NCI-H774 (cell line): ENCODE data around the gene NUP155.
A peak's percentile ranks its signal among the peaks of the same experiment; 100 is the strongest.
"Not testable (repeated sequence)": the region's sequence is repeated elsewhere in the genome, so short reads cannot be mapped to it uniquely, and the experiment has no call there.

Experiments
- DNase-seq: peaks from one replicate; lab custom pipeline; 2025; lab: John Stamatoyannopoulos, UW

The NUP155 gene

DNA sequence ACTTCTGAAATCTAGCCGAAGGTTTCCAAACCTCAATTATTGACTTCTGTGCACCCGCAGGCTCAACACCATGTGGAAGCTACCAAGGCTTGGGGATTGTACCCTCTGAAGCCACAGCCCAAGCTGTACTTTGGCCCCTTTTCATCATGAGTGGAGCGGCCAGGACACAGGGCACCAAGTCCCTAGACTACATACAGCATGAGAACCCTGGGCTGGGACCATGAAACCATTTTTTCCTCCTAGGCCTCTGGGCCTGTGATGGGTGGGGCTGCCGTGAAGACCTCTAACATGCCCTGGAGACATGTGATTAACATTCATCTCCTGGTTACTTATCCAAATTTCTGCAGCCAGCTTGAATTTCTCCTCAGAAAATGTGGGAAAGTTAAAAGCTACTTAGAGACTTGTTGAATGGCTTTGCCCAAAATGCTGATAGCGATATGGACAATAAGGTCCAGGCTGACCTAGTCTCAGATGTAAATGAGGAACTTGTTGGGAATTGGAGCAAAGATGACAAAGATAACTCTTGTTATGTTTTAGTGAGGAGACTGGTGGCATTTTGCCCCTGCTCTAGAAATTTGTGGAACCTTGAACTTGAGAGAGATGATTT is 87.6 kb downstream of the NUP155 start:
- DNase-seq: no peak

GRCh38 chr5:37275511-37275910 is 95.4 kb downstream of the NUP155 start:
- no peak for DNase-seq

- no peak for DNase-seq
Measured at GRCh38 chr5:37272511-37272910, 98.4 kb downstream of the NUP155 start.

GRCh38 chr5:37268100-37268499 is 102.8 kb downstream of the NUP155 start:
- not testable (repeated sequence) for DNase-seq

GRCh38 chr5:37255774-37256358 is 115.0 kb downstream of the NUP155 start:
- DNase-seq: no peak

DNA sequence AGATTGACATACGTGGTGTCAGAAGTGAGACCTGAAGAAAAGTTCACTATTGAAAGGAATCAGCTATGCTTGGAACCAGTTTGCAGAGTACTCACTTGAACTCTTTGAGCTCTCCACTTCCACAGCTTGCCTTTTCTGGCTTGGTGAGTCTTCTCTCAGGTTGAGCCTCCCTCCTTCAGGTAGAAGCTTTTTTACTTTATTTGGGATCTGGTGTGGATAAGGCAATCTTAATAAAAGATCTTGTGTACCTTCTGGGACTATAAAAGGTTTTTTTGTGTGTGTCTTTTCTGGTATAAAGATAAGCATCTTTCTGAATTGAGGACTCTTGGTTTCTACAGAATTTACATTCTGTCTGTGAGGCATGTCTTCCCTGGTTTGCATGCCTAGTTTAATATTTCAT is 116.3 kb downstream of the NUP155 start:
- DNase-seq: no peak

- no peak for DNase-seq
Measured at GRCh38 chr5:37251665-37252064, 119.2 kb downstream of the NUP155 start.

DNA sequence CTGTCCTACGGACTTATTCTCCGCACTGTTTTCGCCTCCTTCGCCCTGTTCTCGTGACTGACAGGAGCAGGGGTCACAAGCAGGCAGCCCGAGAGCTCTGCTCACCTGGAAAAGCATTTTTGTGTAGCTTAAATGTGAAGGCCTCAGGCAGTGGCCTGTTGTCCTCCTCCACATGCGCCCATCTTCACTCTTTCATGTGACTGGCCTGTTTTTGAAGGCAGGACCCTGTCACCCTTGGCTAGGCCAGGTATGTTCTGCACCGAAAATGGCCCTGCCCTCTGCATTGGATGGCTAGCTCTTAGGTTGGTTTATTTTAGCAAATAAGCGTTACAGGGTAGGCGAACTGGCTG is 121.1 kb downstream of the NUP155 start:
- DNase-seq: no peak

DNA sequence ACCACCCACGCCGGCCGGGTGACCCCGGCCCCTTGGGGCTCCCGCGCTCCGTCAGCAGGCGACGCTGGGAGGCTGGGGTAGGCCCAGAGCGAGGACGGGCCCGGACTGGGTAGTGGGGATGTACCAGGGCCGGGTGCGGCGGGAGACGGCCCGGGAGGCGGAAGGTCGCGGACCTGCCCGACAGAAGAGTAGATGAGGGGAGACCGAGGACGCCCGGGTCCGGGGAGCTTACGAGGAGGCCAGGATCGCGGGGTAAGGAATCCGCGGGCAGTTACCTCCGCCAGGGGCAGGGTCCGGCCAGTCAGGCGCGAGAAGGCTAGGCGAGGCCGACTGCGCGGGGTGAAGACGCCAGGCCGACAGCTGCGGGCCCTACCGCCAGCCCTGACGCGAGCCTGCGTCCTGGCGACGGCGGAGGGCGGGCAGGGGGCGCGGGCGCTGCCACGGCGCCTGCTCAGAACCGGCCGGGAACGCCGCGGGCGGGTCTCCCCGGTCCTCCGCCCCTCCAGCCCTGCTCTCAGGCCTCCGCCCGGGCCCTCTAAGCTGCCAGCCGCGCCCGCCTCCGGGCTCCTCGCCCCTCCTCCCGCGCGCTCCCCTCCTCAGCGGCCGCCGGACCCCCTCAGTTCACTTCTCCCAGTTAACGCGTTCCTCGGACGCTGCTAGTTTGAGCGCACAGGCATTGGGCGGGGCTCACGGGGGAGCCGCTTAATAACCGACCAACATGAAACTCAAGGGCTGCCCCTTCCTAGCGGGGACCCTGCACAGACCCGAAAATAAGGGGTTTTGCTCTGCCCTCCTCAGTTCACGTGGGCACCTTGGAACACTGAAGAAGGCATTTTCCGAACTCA is 121.7 kb downstream of the NUP155 start, which contains the start of gene CPLANE1:
CPLANE1 (minus strand) TSS at position 407 of the 845 bp plus-strand sequence. CDS start 1,678 bp downstream, outside the sequence.
- DNase-seq: peak; percentile 83

DNA sequence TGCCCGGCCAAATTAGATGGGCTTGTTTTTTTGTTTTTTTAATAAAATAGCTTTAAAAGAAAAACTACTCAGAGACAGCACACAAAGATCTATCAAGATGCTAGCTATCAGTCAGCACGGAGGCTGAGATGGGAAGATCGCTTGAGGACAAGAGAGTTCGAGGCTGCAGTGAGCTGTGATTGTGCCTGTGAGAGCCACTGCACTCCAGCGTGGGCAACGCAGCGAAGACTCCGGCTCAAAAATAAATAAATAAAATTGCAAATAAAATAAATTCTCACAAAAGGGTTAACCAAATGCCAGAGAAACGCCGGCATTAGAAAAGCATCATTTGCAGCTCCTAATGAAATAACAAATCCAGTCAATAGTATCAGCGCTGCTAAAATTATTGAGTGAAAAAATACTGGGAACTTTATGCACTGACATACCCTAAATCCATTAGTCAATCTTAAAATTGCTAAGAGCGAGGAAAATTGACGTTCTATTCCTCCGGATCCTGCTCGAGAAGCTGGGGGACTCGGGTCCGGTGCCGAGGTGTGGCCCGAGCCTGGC is 122.4 kb downstream of the NUP155 start:
- DNase-seq: peak; percentile 31

DNA sequence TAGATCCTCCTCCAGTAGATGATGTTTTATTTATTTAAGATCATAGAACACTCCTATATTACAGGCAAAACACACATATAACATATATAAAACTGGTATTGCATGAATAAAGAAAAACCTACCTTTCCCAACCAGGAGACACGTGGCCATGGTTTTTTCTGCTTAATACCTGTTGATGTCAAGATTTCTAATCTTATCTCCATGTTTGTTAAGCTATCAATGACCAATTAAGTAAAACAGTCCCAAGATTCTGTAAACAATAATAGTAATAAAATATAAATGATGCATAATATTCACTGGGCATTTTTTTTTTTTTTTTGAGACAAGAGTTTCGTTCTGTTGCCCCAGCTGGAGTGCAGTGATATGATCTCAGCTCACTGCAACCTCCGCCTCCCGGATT is 123.4 kb downstream of the NUP155 start:
- no peak for DNase-seq

- no peak for DNase-seq
Measured at GRCh38 chr5:37247036-37247435, 123.9 kb downstream of the NUP155 start.
